ENCODE measurements around the gene HAAO.

GRCh38 chr2:42787424-42787787 is 5.0 kb downstream of the HAAO start:
- no peak for TF ChIP-seq POLR2A (IDR thresholded peaks at IDR 0.05; ENCODE audit: low read length)
- TF ChIP-seq GATA1 (IDR thresholded peaks at IDR 0.05; ENCODE audit: low read depth, low read length): no peak

Data from erythroblast (primary cell).